WTC11 (cell line): ENCODE data around the gene MEFV. TPM values are rescaled to one million over a fixed set of nuclear protein-coding genes. Genes with fewer than 3 reads are reported as not detected.

Experiments
- ATAC-seq: fragments of 200-7000 bp; cut with Tn5 transposase; 2 replicates; pipeline ENCODE4 v1.10.0; 2021; ENCODE audit warnings: mild to moderate bottlenecking, moderate library complexity
- CTCF ChIA-PET: fragments of 300-600 bp; sonication (Branson Sonifier 250); formaldehyde crosslinking; loops from one replicate; lab custom pipeline; 2021; ENCODE audit warnings: antibody characterized with exemption; lab: Charles Lee
- POLR2A ChIA-PET: fragments of 350-600 bp; sonication (Branson Sonifier 250); formaldehyde crosslinking; loops from one replicate; lab custom pipeline; 2021; ENCODE audit warnings: antibody characterized with exemption; lab: Charles Lee
- DNase-seq: peaks from one replicate; pipeline ENCODE4 v3.0.0; 2021; ENCODE audit warnings: low spot score
- H3K27ac Mint-ChIP-seq: 2 replicates; pipeline ENCODE4 v1.8.0; 2021; ENCODE audit warnings: mixed read lengths
- H3K27me3 Mint-ChIP-seq: 2 replicates; pipeline ENCODE4 v1.8.0; 2021; ENCODE audit warnings: low read depth, mild to moderate bottlenecking, moderate library complexity, mixed read lengths
- H3K36me3 Mint-ChIP-seq: 2 replicates; pipeline ENCODE4 v1.8.0; 2021; ENCODE audit warnings: mixed read lengths
- H3K4me1 Mint-ChIP-seq: 2 replicates; pipeline ENCODE4 v1.8.0; 2022; ENCODE audit warnings: mixed read lengths
- H3K4me3 Mint-ChIP-seq: 2 replicates; pipeline ENCODE4 v1.8.0; 2021; ENCODE audit warnings: mild to moderate bottlenecking, moderate library complexity, mixed read lengths
- H3K9me3 Mint-ChIP-seq: 2 replicates; pipeline ENCODE4 v1.8.0; 2021; ENCODE audit warnings: mixed read lengths
- ATF1 ChIP-seq: sonication (generic); formaldehyde crosslinking; IDR thresholded peaks from 2 replicates; pipeline ENCODE4 v1.8.1; 2023; ENCODE audit warnings: mild to moderate bottlenecking, moderate library complexity, missing genetic modification reagents
- CREB1 ChIP-seq: sonication (generic); formaldehyde crosslinking; IDR thresholded peaks from 2 replicates; pipeline ENCODE4 v1.8.0; 2023; ENCODE audit warnings: mild to moderate bottlenecking, missing genetic modification reagents
- EMX1 ChIP-seq: fragments of 250-450 bp; sonication (Bioruptor Pico); IDR thresholded peaks from 2 replicates; pipeline ENCODE4 v1.8.0; 2021; ENCODE audit warnings: mild to moderate bottlenecking
- FOXP4 ChIP-seq: sonication (generic); formaldehyde crosslinking; IDR thresholded peaks from 2 replicates; pipeline ENCODE4 v1.8.0; 2022; ENCODE audit warnings: mild to moderate bottlenecking, missing genetic modification reagents
- HMGA2 ChIP-seq: fragments of 250-450 bp; sonication (Bioruptor Pico); IDR thresholded peaks from 2 replicates; pipeline ENCODE4 v1.4.0; 2021; ENCODE audit warnings: mild to moderate bottlenecking, moderate library complexity
- KAT7 ChIP-seq: sonication (generic); formaldehyde crosslinking; IDR thresholded peaks from 2 replicates; pipeline ENCODE4 v1.8.1; 2023; ENCODE audit warnings: missing genetic modification reagents, mild to moderate bottlenecking, borderline replicate concordance
- MXD4 ChIP-seq: fragments of 250-450 bp; sonication (Bioruptor Pico); IDR thresholded peaks from 2 replicates; pipeline ENCODE4 v1.8.0; 2021; ENCODE audit warnings: mild to moderate bottlenecking, moderate library complexity, borderline replicate concordance
- NFATC4 ChIP-seq: fragments of 250-450 bp; sonication (Bioruptor Pico); IDR thresholded peaks from 2 replicates; pipeline ENCODE4 v1.9.0; 2021; ENCODE audit warnings: mild to moderate bottlenecking
- NR2C2 ChIP-seq: sonication (generic); formaldehyde crosslinking; IDR thresholded peaks from 2 replicates; pipeline ENCODE4 v1.8.0; 2022; ENCODE audit warnings: mild to moderate bottlenecking, missing genetic modification reagents
- RORB ChIP-seq: fragments of 250-450 bp; sonication (Bioruptor Pico); IDR thresholded peaks from 2 replicates; pipeline ENCODE4 v1.9.0; 2021; ENCODE audit warnings: mild to moderate bottlenecking
- SMAD4 ChIP-seq: sonication (generic); formaldehyde crosslinking; IDR thresholded peaks from 2 replicates; pipeline ENCODE4 v1.8.0; 2022; ENCODE audit warnings: mild to moderate bottlenecking, missing genetic modification reagents
- TCF7 ChIP-seq: sonication (generic); formaldehyde crosslinking; IDR thresholded peaks from 2 replicates; pipeline ENCODE4 v1.8.0; 2022; ENCODE audit warnings: mild to moderate bottlenecking, low read depth, missing genetic modification reagents, moderate library complexity
- TEAD1 ChIP-seq: sonication (generic); formaldehyde crosslinking; IDR thresholded peaks from 2 replicates; pipeline ENCODE4 v1.8.0; 2022; ENCODE audit warnings: mild to moderate bottlenecking, missing genetic modification reagents
- ZNF219 ChIP-seq: sonication (generic); formaldehyde crosslinking; IDR thresholded peaks from 2 replicates; pipeline ENCODE4 v1.8.0; 2023; ENCODE audit warnings: missing genetic modification reagents, mild to moderate bottlenecking, borderline replicate concordance
- total RNA-seq: library from RNA; stranded (reverse); gene quantifications from 3 replicates; pipeline ENCODE4 v1.2.3, GENCODE V29; 2021
- TF ChIP-seq, protein P1 (sequence below): fragments of 250-450 bp; sonication (Bioruptor Pico); IDR thresholded peaks from 2 replicates; pipeline ENCODE4 v1.9.0; 2021; ENCODE audit warnings: mild to moderate bottlenecking, borderline replicate concordance
- TF ChIP-seq, protein P2 (sequence below): sonication (generic); formaldehyde crosslinking; IDR thresholded peaks from 2 replicates; pipeline ENCODE4 v1.8.0; 2023; ENCODE audit warnings: missing genetic modification reagents
- TF ChIP-seq, protein P3 (sequence below): sonication (generic); formaldehyde crosslinking; IDR thresholded peaks from 2 replicates; pipeline ENCODE4 v1.8.1; 2023; ENCODE audit warnings: mild to moderate bottlenecking, missing genetic modification reagents, borderline replicate concordance
- TF ChIP-seq, protein P4 (sequence below): sonication (generic); formaldehyde crosslinking; IDR thresholded peaks from 2 replicates; pipeline ENCODE4 v1.8.1; 2023; ENCODE audit warnings: mild to moderate bottlenecking, moderate library complexity, missing genetic modification reagents

The MEFV gene
- total RNA-seq, 1 experiment from 2014 or later: 0.09 TPM

DNA sequence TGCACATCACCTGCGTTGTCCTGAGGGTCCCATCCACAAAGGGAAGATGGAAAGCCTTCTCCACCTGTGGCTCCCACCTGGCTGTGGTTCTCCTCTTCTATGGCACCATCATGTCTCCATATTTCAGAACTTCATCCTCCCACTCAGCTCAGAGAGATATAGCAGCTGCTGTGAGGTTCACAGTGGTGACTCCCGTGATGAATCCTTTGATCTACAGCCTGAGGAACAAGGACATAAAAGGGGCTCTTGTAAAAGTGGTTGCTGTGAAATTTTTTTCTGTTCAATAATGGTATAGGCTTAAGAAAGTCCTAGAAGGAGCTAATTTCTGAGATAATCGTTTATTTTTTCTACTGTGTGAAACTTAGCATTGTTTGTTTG lies 40.2 kb downstream of the MEFV start (continued):
- TF ChIP-seq FOXP4 (CRISPR knock-in tag) (no peak), ZNF219 (no peak), TCF7 (CRISPR knock-in tag) (no peak)
- TF ChIP-seq, all 79 proteins: peak for 0

- POLR2A ChIA-PET: no interaction called here
- H3K27ac Mint-ChIP-seq: no peak overlapping the region
- DNase-seq: no peak
- peaks cover 60% of the 10 kb centered on the region for H3K9me3 Mint-ChIP-seq
- H3K36me3 Mint-ChIP-seq: peaks cover 11% of the 10 kb centered on the region
- CTCF ChIA-PET: no interaction called here
- TF ChIP-seq, protein P1, sequence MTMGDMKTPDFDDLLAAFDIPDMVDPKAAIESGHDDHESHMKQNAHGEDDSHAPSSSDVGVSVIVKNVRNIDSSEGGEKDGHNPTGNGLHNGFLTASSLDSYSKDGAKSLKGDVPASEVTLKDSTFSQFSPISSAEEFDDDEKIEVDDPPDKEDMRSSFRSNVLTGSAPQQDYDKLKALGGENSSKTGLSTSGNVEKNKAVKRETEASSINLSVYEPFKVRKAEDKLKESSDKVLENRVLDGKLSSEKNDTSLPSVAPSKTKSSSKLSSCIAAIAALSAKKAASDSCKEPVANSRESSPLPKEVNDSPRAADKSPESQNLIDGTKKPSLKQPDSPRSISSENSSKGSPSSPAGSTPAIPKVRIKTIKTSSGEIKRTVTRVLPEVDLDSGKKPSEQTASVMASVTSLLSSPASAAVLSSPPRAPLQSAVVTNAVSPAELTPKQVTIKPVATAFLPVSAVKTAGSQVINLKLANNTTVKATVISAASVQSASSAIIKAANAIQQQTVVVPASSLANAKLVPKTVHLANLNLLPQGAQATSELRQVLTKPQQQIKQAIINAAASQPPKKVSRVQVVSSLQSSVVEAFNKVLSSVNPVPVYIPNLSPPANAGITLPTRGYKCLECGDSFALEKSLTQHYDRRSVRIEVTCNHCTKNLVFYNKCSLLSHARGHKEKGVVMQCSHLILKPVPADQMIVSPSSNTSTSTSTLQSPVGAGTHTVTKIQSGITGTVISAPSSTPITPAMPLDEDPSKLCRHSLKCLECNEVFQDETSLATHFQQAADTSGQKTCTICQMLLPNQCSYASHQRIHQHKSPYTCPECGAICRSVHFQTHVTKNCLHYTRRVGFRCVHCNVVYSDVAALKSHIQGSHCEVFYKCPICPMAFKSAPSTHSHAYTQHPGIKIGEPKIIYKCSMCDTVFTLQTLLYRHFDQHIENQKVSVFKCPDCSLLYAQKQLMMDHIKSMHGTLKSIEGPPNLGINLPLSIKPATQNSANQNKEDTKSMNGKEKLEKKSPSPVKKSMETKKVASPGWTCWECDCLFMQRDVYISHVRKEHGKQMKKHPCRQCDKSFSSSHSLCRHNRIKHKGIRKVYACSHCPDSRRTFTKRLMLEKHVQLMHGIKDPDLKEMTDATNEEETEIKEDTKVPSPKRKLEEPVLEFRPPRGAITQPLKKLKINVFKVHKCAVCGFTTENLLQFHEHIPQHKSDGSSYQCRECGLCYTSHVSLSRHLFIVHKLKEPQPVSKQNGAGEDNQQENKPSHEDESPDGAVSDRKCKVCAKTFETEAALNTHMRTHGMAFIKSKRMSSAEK: no peak
- H3K27me3 Mint-ChIP-seq: peaks cover 51% of the 10 kb centered on the region
- ATAC-seq: no peak
- H3K4me3 Mint-ChIP-seq: no peak overlapping the region
- no peaks in the 10 kb centered on the region for H3K4me1 Mint-ChIP-seq
These were observed 40.7 kb downstream of the MEFV start for GRCh38 chr16:3215601-3216262.

DNA sequence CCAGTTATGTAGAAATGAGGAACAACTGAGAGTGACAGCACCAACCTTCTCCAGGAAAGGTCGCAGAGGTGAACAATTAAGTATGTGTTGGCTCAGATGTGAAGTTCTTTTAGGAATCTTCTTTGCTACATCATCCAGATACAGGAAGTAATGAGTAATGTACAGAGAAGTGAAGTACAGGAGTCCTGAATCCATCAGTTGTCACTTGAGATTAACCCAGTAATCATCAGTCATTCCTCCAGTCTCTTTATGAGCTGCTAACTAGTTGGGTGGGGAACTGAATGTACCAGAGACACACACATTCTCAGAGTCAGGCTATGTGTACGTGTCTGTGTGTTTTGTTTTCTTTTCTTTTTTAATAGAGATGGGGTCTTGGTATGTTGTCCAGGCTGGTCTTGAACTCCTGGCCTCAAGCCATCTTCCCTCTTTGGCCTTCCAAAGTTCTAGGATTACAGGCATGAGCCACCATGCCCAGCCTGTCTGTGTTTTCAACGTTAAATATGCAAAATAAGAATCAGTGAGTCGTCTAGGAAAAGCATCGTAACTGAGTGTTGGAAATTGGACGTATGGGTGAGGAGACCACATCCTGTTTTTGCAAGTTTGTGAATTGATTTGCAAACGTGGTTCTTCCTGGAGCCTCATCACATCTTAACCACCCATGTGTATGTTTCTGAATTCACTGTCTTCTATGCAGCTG lies 41.4 kb downstream of the MEFV start:
- DNase-seq: no peak
- Mint-ChIP-seq H3K4me1 (no peaks in the 10 kb centered on the region), H3K27ac (no peak overlapping the region), H3K27me3 (peaks cover 51% of the 10 kb centered on the region), H3K4me3 (no peak overlapping the region), H3K36me3 (peaks cover 11% of the 10 kb centered on the region), H3K9me3 (peaks cover 66% of the 10 kb centered on the region)
- ChIA-PET POLR2A (no interaction called here), CTCF (no interaction called here)
- ATAC-seq: no peak
- TF ChIP-seq ATF1: no peak
- no peak for TF ChIP-seq RORB
- TF ChIP-seq MXD4 (CRISPR knock-in tag): no peak
- TF ChIP-seq CREB1 (CRISPR knock-in tag): no peak
- no peak for TF ChIP-seq EMX1 (CRISPR knock-in tag)
- TF ChIP-seq SMAD4 (CRISPR knock-in tag): no peak

GRCh38 chr16:3212567-3212966 lies 43.9 kb downstream of the MEFV start:
- ChIA-PET POLR2A (no interaction called here), CTCF (no interaction called here)
- Mint-ChIP-seq H3K36me3 (peaks cover 17% of the 10 kb centered on the region), H3K27me3 (peaks cover 54% of the 10 kb centered on the region), H3K27ac (no peak overlapping the region), H3K9me3 (peaks cover 69% of the 10 kb centered on the region), H3K4me1 (no peaks in the 10 kb centered on the region), H3K4me3 (no peak overlapping the region)
- no peak for DNase-seq
- no peak for ATAC-seq
- TF ChIP-seq, protein P2, sequence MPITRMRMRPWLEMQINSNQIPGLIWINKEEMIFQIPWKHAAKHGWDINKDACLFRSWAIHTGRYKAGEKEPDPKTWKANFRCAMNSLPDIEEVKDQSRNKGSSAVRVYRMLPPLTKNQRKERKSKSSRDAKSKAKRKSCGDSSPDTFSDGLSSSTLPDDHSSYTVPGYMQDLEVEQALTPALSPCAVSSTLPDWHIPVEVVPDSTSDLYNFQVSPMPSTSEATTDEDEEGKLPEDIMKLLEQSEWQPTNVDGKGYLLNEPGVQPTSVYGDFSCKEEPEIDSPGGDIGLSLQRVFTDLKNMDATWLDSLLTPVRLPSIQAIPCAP (CRISPR knock-in tag): no peak
- TF ChIP-seq ATF1 (no peak), NR2C2 (CRISPR knock-in tag) (no peak), NFATC4 (CRISPR knock-in tag) (no peak), TEAD1 (CRISPR knock-in tag) (no peak), HMGA2 (no peak), KAT7 (CRISPR knock-in tag) (no peak)
- TF ChIP-seq, protein P3, sequence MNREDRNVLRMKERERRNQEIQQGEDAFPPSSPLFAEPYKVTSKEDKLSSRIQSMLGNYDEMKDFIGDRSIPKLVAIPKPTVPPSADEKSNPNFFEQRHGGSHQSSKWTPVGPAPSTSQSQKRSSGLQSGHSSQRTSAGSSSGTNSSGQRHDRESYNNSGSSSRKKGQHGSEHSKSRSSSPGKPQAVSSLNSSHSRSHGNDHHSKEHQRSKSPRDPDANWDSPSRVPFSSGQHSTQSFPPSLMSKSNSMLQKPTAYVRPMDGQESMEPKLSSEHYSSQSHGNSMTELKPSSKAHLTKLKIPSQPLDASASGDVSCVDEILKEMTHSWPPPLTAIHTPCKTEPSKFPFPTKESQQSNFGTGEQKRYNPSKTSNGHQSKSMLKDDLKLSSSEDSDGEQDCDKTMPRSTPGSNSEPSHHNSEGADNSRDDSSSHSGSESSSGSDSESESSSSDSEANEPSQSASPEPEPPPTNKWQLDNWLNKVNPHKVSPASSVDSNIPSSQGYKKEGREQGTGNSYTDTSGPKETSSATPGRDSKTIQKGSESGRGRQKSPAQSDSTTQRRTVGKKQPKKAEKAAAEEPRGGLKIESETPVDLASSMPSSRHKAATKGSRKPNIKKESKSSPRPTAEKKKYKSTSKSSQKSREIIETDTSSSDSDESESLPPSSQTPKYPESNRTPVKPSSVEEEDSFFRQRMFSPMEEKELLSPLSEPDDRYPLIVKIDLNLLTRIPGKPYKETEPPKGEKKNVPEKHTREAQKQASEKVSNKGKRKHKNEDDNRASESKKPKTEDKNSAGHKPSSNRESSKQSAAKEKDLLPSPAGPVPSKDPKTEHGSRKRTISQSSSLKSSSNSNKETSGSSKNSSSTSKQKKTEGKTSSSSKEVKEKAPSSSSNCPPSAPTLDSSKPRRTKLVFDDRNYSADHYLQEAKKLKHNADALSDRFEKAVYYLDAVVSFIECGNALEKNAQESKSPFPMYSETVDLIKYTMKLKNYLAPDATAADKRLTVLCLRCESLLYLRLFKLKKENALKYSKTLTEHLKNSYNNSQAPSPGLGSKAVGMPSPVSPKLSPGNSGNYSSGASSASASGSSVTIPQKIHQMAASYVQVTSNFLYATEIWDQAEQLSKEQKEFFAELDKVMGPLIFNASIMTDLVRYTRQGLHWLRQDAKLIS: no peak
- TF ChIP-seq, protein P4, sequence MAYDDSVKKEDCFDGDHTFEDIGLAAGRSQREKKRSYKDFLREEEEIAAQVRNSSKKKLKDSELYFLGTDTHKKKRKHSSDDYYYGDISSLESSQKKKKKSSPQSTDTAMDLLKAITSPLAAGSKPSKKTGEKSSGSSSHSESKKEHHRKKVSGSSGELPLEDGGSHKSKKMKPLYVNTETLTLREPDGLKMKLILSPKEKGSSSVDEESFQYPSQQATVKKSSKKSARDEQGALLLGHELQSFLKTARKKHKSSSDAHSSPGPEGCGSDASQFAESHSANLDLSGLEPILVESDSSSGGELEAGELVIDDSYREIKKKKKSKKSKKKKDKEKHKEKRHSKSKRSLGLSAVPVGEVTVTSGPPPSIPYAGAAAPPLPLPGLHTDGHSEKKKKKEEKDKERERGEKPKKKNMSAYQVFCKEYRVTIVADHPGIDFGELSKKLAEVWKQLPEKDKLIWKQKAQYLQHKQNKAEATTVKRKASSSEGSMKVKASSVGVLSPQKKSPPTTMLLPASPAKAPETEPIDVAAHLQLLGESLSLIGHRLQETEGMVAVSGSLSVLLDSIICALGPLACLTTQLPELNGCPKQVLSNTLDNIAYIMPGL (CRISPR knock-in tag): no peak
